GM21528 (cell line): Measurements from ENCODE around the gene RNF6.
"Not testable (repeated sequence)": the region's sequence is repeated elsewhere in the genome, so short reads cannot be mapped to it uniquely, and the experiment has no call there.

Experiments used
- ATAC-seq: cut with Tn5 transposase; IDR thresholded peaks from one replicate; pipeline ENCODE4 v1.9.1; 2021; ENCODE audit warnings: mild to moderate bottlenecking, moderate library complexity; ENCODE audit not compliant: unreplicated experiment, low FRiP score

Gene RNF6

GRCh38 chr13:26221721-26222519 is at the start of gene RNF6:
RNF6 (minus strand) TSS chr13:26222314; CDS start chr13:26219649, 2,665 bp downstream.
- peak; percentile 97 for ATAC-seq

- ATAC-seq = no peak
Measured at GRCh38 chr13:26270707-26271106, 48.6 kb upstream of the RNF6 start.

- no peak for ATAC-seq
Measured at GRCh38 chr13:26266311-26266710, 44.2 kb upstream of the RNF6 start.

GRCh38 chr13:26262156-26262555 is 40.0 kb upstream of the RNF6 start:
- no peak for ATAC-seq

GRCh38 chr13:26259634-26260033 is 37.5 kb upstream of the RNF6 start:
- no peak for ATAC-seq

GRCh38 chr13:26257049-26257448 is 34.9 kb upstream of the RNF6 start:
- ATAC-seq = no peak

- no peak for ATAC-seq
Measured at GRCh38 chr13:26255691-26256277, 33.7 kb upstream of the RNF6 start.

GRCh38 chr13:26255115-26255514 is 33.0 kb upstream of the RNF6 start:
- no peak for ATAC-seq

- peak; percentile 46 for ATAC-seq
Measured at GRCh38 chr13:26254583-26255111, 32.5 kb upstream of the RNF6 start.

- ATAC-seq = peak; percentile 89
Measured at GRCh38 chr13:26253787-26254582, 31.9 kb upstream of the RNF6 start, which contains the start of gene CDK8. CDK8 (plus strand) TSS chr13:26254129; CDS start chr13:26254642, 513 bp downstream.

- ATAC-seq = no peak
Measured at GRCh38 chr13:26253262-26253786, 31.2 kb upstream of the RNF6 start.

GRCh38 chr13:26252006-26252405 is 29.9 kb upstream of the RNF6 start:
- not testable (repeated sequence) for ATAC-seq

- ATAC-seq = no peak
Measured at GRCh38 chr13:26249551-26249950, 27.4 kb upstream of the RNF6 start.

- ATAC-seq = no peak
Measured at GRCh38 chr13:26247608-26248007, 25.5 kb upstream of the RNF6 start.

- ATAC-seq = no peak
Measured at GRCh38 chr13:26247011-26247410, 24.9 kb upstream of the RNF6 start.

- ATAC-seq = no peak
Measured at GRCh38 chr13:26246154-26246553, 24.0 kb upstream of the RNF6 start.

GRCh38 chr13:26236296-26236695 is 14.2 kb upstream of the RNF6 start:
- ATAC-seq = no peak

- no peak for ATAC-seq
Measured at GRCh38 chr13:26230703-26231102, 8.6 kb upstream of the RNF6 start.

- no peak for ATAC-seq
Measured at GRCh38 chr13:26229080-26229615, 7.0 kb upstream of the RNF6 start.

GRCh38 chr13:26228096-26228495 is 6.0 kb upstream of the RNF6 start:
- no peak for ATAC-seq
